NCI-H1417 treated with DMSO at 0.1 percent for 48 hours (cell line): ENCODE measurements around the gene AKAP13.
"Not testable (repeated sequence)": the region's sequence is repeated elsewhere in the genome, so short reads cannot be mapped to it uniquely, and the experiment has no call there.

Experiments
- DNase-seq: peaks from one replicate; lab custom pipeline; 2025; lab: John Stamatoyannopoulos, UW

The AKAP13 gene

DNA sequence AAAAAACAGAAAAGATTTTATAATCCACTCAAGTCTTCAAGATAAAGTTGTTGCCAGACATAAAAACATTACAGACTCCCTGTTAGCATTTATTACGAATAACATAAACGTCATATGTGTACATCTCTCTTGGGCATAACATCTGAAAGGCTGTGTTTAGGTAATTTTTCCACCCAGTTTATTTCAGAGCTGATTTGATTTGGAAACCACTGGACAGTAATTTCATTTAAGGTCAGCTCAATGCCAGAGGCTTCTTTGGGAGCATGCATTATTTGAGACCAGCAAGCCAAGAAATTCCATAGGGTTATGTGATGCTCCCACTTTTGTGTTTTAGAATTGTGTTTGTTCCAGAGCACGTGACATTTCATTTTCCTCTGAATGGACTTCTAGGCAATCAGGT is 196.0 kb downstream of the AKAP13 start:
- DNase-seq: no peak

DNA sequence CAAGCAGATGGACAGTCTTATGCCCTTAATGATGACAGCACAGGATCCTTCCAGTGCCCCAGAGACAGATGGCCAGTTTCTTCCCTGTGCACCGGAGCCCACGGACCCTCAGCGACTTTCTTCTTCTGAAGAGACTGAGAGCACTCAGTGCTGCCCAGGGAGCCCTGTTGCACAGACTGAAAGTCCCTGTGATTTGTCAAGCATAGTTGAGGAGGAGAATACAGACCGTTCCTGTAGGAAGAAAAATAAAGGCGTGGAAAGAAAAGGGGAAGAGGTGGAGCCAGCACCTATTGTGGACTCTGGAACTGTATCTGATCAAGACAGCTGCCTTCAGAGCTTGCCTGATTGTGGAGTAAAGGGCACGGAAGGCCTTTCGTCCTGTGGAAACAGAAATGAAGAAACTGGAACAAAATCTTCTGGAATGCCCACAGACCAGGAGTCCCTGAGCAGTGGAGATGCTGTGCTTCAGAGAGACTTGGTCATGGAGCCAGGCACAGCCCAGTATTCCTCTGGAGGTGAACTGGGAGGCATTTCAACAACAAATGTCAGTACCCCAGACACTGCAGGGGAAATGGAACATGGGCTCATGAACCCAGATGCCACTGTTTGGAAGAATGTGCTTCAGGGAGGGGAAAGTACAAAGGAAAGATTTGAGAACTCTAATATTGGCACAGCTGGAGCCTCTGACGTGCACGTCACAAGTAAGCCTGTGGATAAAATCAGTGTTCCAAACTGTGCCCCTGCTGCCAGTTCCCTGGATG is 198.7 kb downstream of the AKAP13 start:
- no peak for DNase-seq

DNA sequence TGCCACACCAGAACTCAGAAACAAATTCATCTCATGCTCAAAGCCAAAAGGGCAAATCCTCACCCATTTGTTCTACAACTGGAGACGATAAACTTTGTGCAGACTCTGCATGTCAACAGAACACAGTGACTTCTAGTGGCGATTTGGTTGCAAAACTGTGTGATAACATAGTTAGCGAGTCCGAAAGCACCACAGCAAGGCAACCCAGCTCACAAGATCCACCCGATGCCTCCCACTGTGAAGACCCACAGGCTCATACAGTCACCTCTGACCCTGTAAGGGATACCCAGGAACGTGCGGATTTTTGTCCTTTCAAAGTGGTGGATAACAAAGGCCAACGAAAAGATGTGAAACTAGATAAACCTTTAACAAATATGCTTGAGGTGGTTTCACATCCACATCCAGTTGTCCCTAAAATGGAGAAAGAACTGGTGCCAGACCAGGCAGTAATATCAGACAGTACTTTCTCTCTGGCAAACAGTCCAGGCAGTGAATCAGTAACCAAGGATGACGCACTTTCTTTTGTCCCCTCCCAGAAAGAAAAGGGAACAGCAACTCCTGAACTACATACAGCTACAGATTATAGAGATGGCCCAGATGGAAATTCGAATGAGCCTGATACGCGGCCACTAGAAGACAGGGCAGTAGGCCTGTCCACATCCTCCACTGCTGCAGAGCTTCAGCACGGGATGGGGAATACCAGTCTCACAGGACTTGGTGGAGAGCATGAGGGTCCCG is 199.7 kb downstream of the AKAP13 start:
- no peak for DNase-seq

DNA sequence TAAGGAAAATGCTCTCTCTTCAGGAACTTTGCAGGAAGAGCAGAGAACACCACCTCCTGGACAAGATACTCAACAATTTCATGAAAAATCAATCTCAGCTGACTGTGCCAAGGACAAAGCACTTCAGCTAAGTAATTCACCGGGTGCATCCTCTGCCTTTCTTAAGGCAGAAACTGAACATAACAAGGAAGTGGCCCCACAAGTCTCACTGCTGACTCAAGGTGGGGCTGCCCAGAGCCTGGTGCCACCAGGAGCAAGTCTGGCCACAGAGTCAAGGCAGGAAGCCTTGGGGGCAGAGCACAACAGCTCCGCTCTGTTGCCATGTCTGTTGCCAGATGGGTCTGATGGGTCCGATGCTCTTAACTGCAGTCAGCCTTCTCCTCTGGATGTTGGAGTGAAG is 200.5 kb downstream of the AKAP13 start:
- no peak for DNase-seq

DNA sequence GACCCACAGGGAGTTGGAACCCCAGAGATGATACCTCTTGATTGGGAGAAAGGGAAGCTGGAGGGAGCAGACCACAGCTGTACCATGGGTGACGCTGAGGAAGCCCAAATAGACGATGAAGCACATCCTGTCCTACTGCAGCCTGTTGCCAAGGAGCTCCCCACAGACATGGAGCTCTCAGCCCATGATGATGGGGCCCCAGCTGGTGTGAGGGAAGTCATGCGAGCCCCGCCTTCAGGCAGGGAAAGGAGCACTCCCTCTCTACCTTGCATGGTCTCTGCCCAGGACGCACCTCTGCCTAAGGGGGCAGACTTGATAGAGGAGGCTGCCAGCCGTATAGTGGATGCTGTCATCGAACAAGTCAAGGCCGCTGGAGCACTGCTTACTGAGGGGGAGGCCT is 201.1 kb downstream of the AKAP13 start:
- no peak for DNase-seq

DNA sequence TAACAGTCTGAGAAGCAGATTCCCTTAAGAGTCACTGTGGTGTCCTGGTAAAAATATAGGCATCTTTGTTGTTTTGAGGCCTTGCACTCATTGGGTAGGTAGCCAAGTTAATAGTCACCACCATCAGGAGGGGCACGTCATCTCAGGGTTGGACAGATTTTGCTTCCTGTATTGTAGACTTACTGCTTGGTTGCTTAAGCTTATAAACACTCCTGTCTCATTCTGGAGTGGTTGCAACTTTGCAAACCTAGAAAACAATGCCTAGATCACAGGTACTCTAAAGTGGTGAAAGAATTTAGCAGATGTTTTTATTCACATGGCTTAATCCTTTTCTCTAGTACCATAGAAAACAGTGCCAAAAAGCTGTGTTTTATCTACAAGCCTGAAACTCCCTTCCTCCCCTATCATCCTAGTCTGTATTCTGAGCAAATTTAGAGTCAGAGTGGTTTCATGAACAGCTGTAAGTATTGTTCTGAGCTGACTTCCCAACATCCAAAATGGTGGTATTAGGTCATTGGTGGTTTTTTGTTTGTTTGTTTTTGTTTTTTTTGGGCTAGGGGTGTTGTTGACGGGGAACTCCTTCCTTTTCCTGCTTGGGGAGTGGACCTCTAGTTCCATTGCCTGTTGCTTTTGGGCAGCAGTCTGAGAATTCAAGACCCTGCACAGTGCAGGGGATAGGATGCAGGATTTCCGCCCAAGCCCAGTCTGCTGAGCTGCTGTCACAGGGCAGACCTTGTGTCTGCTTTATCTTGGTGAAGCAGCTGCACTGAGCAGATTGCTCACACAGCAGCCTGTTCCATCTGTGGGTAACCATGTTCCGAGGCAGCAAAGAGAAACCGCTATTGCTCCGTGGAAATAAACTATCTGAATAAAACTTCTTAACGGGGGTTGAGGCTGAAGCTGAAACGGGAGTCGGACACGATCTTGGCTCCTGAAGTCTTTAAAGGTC is 202.0 kb downstream of the AKAP13 start:
- no peak for DNase-seq

DNA sequence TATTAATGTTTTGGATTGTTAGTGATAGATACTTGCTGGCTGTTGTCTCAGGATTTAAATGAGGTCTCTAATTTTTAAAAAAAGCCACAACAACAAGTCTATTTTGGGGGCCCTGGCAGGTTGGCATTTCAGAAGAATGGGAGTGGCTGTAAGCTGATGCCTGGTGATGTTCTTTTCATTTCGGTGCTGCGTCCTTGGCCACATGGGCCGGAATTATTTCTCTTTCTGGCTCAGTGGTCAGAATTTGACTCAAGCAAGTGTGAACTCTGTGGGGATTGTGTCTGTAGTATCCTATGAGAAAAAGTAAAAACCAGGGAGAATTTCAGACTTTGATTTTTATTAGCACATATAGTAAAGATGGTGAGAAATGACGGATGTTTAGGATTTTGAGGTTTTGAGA is 203.0 kb downstream of the AKAP13 start:
- no peak for DNase-seq

DNA sequence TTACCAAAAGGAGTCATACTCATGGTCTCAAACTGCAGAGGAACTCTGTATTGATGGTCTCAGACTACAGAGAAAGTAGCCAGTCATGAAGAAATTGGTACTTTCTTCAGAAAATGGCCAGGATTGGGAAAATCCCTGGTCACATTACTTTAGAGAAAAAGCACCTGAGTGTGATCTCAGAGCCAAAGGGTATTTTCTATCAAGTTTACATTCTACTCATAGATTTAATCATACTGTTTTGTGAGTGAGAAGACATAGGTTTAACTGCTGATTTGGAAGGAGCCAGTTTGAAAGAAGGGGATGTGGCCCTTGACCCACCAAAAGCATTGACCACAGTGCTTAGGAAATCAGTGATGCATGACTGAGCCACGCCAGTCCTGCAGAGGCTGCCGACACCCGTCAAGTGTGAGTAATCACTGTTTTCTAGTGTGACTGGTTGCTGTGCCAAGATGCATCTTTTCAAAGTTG is 203.6 kb downstream of the AKAP13 start:
- no peak for DNase-seq

DNA sequence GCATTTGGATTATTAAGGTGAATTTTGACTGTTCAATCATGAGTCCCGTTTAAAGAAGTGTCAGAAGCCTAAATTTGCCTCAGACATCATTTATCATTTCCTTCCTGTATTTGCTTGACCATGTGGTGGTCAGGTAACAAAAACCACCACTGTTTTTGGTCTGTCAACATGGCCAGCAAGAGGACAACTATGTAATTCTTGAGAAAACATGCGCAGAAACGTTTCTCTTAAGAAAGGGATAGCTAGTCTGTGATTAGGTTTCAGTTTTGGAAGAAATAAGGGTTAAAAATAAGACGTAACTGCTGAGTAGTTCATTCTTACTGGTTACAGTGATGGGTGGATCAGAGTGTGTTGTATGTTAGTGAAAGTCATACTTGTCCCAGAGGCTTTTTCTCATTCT is 204.5 kb downstream of the AKAP13 start:
- DNase-seq: no peak

DNA sequence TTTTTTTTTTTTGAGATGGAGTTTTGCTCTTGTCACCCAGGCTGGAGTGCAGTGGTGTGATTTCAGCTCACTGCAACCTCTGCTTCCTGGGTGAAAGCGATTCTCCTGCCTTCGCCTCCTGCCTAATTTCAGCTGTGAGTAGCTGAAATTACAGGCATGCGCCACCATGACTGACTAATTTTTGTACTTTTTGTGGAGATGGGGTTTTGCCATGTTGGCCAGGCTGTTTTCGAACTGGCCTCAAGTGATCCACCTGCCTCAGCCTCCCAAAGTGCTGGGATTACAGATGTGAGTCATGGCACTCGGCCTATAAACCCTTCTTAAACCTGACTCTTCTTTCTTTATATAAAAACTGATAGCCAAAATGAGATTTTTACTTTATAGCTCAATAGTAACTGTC is 205.8 kb downstream of the AKAP13 start:
- not testable (repeated sequence) for DNase-seq

DNA sequence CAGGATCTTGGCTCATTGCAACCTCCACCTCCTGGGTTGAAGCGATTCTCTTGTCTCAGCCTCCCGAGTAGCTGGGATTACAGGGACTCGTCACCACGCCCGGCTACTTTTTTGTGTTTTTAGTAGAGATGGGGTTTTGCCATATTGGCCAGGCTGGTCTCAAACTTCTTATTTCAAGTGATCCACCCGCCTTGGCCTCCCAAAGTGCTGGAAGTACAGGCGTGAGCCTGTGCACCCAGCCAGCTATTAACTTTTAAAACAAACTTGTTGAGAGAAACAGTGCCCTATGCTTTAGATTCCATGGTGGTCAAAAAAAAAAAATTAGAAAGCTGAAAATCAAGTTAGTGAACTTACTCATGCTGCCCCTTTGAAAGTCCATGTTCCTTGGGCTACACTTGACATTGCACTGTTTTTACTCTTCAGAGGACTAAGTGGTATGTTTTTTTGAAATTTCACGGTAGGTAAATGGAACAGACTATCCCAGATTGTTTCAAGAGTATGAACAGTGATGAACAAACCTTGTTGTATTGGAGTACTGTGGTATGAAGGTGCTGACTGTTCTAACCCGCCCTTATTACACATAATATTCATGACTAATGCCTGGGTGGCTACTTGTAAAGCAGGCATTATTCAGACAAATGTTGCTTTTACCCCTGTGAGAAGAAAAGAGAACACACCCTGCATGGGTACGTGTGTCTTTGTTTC is 207.5 kb downstream of the AKAP13 start:
- no peak for DNase-seq

DNA sequence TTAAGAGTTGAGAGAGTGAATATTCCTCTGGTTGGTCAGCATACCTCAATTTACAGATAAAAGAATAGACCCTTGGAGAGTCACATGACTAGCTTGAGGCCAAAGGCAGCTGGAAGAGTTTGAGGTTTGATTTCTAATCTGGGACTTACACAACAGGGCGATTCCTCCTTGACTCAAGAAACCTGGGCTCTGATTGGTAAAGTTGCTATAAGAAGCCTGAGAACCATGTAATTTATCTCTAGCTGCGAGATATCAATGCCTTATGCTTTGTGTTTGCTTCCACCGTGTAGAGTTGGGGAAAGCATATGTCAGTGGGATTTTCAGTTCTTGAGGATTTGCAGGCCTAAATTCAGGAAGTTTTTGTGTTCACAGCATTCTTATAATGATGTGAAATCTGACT is 208.3 kb downstream of the AKAP13 start:
- no peak for DNase-seq

DNA sequence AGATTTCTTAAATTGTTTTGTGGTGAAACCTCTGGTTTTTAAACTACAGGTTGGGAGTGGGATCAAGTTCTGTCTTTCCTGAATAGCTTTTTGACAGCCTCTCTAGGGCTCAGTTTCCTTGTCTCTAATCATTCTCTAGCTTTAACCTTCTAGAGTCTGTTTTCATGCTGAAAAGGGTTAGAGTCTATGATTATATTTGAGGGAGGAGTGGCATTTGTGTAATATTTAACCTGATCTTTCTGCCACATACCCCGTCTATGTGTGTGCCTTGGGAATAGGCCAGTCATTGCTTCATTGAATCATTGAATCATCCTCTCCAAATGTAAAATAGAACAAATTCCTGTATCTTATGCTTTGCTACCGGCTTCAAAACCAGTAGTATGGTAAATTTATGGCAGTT is 209.4 kb downstream of the AKAP13 start:
- no peak for DNase-seq

DNA sequence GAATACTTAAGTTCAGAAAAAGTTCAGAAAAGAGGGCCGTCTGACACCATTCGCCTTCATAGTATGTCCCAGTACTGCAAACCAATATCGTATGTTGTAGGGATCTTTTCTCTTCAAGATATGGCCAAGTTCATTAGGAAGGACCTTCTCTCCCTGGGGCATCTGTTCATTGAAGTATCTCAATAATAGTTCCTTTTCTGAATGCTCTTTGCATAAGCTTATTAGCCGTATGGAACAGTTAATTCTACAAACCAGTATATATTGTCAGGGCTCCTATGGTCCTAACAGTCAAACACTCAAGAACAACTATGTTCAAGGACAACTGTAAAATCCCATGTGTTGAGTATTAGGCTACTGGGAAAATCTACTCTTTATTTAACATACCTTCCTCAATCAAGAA is 211.2 kb downstream of the AKAP13 start:
- no peak for DNase-seq

DNA sequence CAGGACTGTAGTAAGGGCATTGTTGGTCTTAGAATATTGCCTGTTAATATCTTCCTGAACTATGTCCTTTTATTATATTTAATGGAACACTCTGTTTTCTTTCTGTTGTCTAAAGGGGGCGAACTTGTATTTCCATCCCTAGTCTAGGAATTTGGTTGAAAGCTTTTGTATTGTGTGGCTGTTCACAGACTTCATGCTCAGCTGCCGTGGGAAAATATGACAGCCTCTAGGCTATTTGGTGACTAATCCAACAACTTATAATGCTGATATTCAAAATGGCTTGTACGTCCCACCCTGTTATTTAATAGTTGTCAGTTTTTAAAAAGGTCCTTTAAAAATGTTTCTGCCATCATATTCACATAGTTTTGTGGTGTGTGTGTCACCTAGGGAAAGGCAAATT is 211.7 kb downstream of the AKAP13 start:
- DNase-seq: no peak

DNA sequence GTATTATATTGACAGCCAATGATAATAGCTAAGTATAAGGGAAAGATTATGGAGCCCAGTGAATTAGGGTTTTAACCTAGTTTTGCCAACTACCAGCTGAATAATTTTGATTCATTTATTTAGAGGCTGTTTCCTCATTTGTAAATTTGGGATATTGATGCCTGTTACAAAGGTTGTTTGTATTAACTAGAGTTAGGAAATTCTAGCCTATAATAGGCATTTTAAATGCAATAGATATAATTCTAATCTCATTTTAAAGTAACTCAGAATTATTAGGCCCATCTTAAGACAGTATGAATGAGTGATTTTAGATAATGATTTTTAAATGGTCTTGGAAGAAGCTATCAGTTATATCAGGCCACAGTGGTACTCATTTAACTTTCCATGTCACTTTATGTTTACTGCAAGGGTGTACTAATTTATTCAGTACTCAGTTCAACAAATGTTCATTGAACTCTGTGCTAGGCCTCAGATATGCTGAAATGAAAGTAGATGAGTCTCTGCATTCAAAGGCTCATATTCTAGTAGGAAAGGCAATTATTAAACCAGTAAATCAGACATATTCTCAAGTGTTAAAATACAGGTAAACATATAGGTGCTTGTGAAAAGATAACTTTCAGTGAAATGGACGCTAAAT is 213.5 kb downstream of the AKAP13 start:
- DNase-seq: no peak

DNA sequence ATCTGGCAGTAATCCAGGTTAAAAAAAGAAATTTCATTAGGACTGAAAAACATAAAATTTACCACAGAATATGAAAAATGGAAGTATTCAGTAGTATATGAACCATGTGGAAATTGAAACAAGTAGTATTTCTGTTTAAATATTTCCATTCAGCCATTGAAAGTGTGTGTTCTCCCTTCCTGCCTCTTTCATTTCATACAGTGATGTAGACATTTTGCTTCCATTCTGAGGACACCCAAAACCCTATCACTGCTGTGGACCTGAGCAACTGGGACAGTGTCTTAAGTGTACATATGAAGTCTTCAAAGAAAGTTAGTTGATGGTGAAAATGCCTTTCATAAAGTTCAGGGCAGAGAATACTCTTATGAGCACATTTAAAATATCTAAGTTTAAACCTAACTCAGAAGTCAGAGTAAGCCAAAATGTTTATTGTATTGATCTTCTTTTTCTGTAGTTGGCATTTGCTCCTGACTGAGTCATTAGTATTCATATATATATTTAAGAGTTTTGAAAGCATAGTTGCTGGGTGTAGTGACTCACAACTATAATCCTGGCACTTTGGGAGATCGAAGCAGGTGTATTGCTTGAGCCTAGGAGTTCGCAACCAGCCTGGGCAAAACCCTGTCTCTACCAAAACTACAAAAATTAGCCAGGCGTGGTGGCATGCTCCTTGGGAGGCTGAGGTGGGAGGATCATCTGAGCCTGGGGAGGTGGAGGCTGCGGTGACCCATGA is 215.6 kb downstream of the AKAP13 start:
- DNase-seq: no peak

DNA sequence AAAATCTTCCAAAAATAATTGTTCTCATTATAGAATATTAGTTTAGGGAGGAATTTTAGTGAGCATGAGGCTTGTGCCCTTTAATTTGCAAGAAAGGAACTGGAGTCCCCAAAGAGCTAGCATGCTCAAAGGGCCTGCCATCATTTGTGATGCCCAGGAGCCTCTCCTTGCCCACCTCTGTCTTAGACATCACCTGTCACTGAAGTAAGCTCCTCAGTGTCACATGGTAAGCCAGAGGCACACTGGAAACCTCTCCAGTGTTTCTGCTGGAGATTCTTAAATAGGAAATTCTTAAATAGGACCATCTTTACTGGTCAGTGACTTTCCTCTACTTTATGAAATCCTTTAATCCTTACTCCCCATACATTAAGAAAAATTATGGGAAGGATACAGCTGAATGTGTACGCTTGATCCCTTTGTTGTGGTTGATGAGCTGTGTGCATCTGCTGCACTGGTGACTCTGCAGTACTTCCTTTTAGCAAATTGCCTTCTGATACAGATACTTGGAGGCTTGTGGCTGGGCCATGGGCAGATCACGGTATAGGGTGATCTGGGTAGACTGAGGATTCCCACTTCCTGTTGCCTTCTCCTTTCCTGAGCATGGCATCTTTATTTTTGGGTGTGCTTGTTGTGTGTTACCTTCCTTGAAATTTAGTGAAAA is 216.9 kb downstream of the AKAP13 start:
- DNase-seq: no peak

DNA sequence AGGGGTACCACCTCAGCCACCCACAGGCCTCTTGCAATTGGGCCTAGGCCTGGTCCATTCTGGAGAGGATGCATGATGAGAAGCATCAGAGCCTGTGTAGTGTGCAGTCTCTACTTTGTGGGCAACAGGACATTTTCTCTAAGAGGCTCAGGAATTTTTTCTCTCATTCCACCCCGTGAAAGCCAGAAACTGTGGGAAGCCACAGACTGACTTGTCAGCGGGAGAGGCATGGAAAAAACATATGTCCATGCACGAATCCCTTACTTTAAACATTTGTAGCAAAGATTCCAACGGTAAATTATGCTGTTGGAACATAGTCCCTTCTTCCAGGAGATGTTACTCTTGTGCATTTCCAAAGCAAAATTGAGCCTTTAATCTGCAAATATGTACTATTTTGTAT is 217.8 kb downstream of the AKAP13 start:
- no peak for DNase-seq
